Measurements from ENCODE around the gene HSP90AA1.
A peak's percentile ranks its signal among the peaks of the same experiment; 100 is the strongest.
"Not testable (repeated sequence)": the region's sequence is repeated elsewhere in the genome, so short reads cannot be mapped to it uniquely, and the experiment has no call there.

HSP90AA1 gene

GRCh38 chr14:102086972-102087761 is at the start of gene HSP90AA1:
Gene HSP90AA1 (minus strand): TSS chr14:102087044. CDS start chr14:102086378, 666 bp downstream.
- peak; percentile 95 for DNase-seq

DNA sequence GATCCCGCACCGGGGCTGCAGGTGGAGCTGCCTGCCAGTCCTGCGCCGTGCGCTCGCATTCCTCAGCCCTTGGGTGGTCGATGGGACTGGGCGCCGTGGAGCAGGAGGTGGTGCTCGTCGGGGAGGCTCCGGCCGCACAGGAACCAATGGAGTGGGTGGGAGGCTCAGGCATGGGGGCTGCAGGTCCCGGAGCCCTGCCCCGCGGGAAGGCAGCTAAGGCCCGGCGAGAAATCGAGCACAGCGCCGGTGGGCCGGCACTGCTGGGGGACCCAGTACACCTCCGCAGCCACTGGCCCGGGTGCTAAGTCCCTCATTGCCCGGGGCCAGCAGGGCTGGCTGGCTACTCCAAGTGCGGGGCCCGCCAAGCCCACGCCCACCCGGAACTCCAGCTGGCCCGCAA is 48.6 kb upstream of the HSP90AA1 start:
- DNase-seq = not testable (repeated sequence)

DNA sequence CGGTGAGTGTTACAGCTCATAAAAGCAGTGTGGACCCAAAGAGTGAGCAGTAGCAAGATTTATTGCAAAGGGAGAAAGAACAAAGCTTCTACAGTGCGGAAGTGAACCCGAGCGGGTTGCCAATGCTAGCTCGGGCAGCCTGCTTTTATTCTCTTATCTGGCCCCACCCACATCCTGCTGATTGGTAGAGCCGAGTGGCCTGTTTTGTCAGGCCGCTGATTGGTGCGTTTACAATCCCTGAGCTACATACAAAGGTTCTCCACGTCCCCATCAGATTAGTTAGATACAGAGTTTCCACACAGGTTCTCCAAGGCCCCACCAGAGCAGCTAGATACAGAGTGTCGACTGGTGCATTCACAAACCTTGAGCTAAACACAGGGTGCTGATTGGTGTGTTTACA is 47.9 kb upstream of the HSP90AA1 start:
- not testable (repeated sequence) for DNase-seq

- not testable (repeated sequence) for DNase-seq
These were observed 47.2 kb upstream of the HSP90AA1 start for GRCh38 chr14:102134021-102134420.

DNA sequence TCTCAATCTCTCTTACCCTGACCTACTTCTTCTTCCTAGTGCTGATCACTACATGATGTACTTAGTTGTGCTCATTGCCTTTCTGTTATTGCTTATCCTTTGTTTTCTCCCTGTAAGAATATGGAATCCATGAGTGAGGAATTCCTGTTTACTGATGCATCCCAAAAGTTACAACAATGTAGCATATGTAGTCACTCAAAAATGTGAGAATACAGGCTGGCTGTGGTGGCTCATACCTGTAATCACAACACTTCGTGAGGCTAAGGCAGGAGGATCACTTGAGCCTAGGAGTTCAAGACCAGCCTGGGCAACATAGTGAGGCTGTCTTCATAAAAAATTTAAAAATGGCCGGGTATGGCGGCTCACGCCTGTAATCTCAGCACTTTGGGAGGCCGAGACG is 44.9 kb upstream of the HSP90AA1 start:
- no peak for DNase-seq

GRCh38 chr14:102126807-102127455 is 40.1 kb upstream of the HSP90AA1 start:
- DNase-seq = no peak

GRCh38 chr14:102125546-102125945 is 38.7 kb upstream of the HSP90AA1 start:
- no peak for DNase-seq

DNA sequence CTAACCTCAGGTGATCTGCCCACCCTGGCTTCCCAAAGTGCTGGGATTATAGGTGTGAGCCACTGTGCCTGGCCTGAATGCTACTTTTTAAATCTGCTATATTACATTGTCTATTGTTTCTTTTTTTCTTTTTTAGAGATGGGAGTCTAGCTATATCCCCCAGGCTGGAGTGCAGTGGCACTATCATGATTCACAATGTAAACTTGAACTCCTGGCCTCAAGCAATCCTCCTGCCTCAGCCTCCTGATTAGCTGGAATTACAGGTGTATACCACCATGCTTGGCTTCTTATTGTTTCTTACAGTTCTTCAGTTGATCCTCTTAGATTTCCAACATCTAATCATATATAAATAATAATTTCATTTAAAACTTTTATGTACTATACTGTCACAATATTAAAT is 37.6 kb upstream of the HSP90AA1 start:
- no peak for DNase-seq

DNA sequence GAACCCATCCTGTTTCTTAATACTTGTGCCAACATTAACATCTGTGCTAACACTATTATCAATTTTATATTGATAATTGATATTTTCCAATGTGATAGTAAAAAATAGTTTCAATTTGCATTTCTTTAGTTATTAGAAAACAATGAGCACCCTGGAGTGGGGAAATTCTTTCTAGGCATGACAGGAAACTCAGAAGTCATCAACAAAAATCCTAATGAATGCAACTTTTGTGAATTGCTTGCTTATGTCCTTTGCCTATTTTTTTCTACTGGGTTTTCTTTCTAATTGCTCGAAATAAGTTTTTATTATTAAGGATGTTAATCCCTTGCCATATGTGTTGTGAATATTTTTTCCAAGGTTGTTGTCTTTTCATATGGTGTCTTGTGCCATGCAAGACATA is 34.7 kb upstream of the HSP90AA1 start:
- no peak for DNase-seq

DNA sequence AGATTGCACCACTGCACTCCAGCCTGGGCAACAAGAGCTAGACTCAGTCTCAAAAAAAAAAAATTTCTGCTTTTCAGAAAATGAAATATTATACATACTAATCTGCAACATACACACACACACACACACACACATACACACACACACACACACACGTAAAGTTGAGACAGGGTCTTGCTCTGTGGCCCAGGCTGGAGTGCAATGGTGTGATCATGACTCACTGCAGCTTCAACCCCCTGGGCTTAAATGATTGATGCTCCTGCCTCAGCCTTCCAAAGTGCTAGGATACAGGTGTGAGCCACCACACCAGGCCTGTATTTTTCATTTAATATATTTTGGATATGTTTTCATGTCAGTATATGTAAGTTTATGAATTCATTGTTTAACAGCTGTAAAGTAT is 34.0 kb upstream of the HSP90AA1 start:
- DNase-seq = no peak

- no peak for DNase-seq
These were observed 31.0 kb upstream of the HSP90AA1 start for GRCh38 chr14:102117852-102118251.

DNA sequence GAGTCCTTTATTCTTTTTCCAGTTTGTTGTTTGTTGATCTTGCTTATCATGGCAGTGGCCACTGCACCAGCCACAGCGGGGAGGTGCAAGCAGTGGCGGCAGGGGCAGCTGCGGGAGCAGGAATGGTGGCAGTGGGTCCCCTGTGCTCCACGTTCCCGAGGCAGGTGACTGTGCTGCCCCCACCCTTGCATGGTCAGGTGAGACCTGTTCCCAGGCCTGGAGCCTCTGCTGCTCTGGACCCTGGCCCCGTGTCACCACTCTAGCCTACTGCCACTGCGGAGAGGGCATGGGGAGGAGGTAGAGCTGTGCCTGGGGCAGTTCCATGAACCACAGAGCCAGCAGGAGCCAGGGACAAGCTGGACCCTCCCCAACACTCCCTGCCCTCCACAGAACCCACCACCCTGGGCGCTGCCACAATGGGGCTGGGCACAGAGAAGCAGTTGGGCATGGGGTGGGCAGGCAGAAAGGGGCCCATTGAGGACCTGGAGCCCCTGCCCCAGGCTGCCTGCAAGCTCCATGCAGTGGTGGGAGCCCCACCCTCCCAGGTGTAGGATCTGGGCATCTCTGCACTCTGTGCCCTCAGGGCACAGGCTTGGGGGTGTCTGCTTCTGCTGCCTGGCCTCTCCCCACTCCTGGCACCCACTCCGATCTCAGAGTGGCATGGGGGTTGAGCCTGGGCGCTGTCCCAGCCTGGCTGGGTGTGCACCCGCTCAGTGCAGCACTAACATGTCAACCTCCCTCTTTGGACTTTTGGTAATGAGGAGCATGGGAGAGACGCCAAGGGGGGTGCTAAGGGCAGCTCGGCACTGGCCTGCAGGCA is 29.7 kb upstream of the HSP90AA1 start:
- no peak for DNase-seq

GRCh38 chr14:102111101-102111500 is 24.3 kb upstream of the HSP90AA1 start:
- no peak for DNase-seq

- not testable (repeated sequence) for DNase-seq
These were observed 22.5 kb upstream of the HSP90AA1 start for GRCh38 chr14:102109332-102109731.

DNA sequence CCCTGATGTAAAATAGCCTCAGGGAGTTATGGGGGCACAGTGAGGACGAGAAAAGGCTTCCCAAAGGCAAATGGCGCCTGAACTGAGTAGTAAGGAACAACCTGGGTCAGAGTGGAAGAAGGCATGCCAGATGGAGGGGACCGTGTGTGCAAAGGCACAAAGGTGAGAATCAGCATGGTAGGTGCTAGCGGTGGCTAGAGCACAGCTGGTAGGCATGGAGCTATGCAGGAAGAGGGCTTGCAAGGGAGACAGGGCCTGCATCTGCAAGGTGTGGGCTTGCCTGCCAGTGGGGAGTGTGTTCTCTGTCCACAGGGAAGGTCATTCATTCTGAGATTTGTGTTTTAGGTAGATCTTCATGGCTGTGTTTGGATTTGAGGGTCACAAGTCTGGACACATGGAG is 18.5 kb upstream of the HSP90AA1 start:
- DNase-seq = no peak

DNA sequence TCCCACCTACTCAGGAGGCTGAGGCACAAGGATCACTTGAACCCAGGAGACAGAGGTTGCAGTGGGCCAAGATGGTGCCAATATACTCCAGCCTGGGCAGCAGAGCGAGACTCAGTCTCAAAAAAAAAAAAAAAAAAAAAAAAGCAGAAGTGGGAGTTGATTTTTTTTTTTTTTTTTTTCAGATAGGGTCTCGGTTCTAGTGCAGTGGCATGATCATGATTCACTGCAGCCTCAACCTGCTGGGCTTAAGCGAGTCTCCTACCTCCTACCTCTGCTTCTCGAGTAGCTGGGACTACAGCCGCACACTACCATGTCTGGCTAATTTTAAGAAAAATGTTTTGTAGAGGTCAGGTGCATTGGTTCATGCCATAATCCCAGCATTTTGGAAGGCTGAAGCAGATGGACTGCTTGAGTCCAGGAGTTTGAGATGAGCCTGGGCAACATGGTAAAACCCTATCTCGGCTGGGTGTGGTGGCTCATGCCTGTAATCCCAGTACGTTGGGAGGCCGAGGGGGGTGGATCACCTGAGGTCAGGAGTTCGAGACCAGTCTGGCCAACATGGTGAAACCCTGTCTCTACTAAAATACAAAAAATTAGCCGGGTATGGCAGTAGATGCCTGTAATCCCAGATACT is 16.3 kb upstream of the HSP90AA1 start:
- DNase-seq = no peak

DNA sequence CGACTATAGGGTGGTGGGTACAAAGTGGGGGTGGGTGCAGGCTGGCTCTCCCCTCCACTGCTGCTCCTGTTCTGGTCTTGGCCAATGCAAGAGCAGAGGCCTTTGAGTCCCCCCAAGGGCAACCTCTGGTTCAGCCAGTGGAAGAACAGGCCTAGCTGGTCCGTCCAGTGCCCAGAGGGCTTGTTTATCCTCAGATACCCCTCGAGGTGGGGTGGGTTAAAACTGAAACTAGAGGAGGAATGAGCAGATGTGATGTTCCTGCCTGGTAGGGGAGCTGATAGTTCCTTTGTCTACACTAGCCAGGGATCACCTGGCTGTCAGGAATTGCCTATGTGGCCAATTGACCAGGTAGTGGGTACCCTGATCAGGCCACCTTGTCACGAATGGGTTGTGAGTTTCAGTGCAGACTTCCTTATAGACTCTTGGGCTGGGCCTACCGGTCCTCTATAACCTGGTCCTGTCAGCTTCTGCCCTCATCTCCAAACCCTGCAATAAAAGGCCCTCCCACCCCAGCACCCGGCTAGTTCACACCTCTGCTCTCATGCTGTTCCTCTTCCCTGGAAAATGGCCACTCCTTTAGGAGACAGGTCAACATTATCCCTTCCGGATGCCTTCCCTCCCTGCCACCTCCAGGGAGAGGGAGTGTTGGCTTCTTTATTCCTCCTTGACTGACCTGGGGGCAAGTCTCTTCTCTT is 10.7 kb upstream of the HSP90AA1 start:
- no peak for DNase-seq

- peak; percentile 69 for DNase-seq
These were observed 9.8 kb upstream of the HSP90AA1 start for GRCh38 chr14:102096569-102097188.

- no peak for DNase-seq
These were observed 9.2 kb upstream of the HSP90AA1 start for GRCh38 chr14:102095871-102096568.

DNA sequence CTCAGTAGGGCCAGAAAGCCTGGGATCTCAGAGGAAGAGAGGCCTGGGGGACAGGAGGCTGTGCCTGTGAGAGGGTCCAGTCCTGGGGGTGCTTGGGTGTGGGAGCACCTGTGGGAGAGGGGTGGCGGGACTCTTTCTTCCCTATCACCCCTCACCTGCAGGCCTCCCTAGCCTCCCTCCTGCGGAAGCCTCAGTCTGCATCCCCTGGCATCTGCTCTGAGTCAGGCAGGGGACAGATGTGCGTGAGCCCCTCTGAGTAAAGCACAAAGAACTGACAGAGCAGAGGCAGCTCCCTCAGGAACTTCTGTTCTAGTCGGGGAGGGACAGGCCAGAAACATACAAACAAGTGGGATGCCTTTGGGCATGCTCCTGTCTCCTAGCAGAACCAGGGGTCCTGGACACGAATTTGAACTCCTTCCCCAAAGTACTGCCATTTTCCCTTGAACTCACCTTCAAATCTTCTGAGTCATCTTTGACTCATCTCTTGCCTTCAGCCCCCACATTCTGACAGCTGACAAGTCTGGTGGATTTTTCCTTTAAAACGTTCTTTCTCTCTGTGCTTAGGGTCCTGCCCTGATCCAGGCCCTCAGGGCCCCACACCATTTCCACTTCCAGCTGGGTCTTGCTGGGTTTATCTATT is 8.5 kb upstream of the HSP90AA1 start:
- no peak for DNase-seq

DNA sequence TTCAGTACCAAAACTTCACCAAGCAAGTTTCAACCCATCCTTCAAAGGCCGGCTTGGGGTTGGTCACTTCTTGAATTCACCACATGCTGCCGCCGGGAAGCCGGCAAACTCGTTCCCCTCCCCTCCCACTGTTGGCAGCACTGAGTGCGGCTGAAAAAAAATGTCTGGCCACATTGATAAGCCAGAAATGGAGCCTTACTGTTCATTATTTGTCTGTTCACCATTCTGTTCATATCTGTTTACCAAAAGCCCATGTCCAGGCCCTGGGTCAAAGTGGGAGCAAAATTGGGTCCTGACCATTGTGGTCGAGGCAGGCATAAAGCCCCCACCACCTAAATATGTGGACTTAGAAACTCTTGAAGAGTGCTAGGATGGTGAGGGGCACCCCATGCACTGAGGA is 7.3 kb upstream of the HSP90AA1 start:
- no peak for DNase-seq
